ENCODE data around the gene CDH13. TPM values are rescaled to one million over a fixed set of nuclear protein-coding genes. Genes with fewer than 3 reads are reported as not detected.
A peak's percentile ranks its signal among the peaks of the same experiment; 100 is the strongest.

The CDH13 gene
- total RNA-seq, 1 experiment from 2014 or later = 62.5 TPM

DNA sequence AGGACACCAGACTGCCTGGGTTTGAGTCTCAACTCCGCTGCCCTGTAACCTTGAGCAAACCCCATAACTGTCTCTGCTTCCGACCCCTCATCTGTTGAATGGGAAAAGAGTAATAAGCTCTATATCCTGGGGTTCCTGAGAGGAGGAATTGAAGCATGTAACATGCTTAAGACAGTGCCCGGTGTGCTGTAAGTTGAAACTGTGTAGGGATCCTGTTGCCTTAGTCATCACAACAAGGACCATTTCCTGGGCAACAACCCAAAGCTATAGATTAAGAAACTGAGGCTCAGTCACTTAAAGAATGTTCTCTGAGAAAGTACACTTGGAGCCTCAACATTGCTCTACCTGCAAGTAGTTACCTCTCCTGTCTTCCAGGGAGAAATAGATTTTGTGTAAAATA is 23.0 kb downstream of the CDH13 start:
- Histone ChIP-seq H3K27me3 (replicated peaks) (no peaks in the 10 kb centered on the region), H3K4me1 (replicated peaks) (peaks cover 46% of the 10 kb centered on the region), H3K36me3 (no peaks in the 10 kb centered on the region), H3K27ac (no peak overlapping the region), H3K4me3 (no peak overlapping the region), H3K9me3 (replicated peaks) (no peaks in the 10 kb centered on the region)
- no peak for DNase-seq (ENCODE audit: low read depth in 1 of 2, low spot score in 2 of 2)

DNA sequence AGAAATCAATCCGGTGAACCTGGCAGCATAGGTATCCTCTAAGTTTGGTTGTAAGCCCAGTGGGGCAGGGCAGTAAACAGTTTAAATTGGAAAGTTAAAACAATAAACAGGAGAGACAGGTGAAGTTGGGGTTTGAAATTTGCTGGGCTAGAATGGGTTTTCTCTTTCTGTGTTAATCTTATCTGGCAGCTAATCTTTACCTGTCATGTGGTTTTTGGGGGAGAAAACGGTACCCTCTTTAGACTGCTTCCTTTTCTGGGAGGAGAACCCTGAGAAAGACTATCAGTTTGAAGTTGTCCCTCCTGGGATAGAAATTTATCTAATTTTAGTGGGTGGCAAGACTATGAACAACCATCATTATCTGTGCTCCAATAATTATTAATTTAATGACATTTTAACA is 24.0 kb downstream of the CDH13 start:
- no peak overlapping the region for H3K27ac ChIP-seq
- DNase-seq (ENCODE audit: low read depth in 1 of 2, low spot score in 2 of 2) = no peak
- no peaks in the 10 kb centered on the region for H3K27me3 ChIP-seq (replicated peaks)

DNA sequence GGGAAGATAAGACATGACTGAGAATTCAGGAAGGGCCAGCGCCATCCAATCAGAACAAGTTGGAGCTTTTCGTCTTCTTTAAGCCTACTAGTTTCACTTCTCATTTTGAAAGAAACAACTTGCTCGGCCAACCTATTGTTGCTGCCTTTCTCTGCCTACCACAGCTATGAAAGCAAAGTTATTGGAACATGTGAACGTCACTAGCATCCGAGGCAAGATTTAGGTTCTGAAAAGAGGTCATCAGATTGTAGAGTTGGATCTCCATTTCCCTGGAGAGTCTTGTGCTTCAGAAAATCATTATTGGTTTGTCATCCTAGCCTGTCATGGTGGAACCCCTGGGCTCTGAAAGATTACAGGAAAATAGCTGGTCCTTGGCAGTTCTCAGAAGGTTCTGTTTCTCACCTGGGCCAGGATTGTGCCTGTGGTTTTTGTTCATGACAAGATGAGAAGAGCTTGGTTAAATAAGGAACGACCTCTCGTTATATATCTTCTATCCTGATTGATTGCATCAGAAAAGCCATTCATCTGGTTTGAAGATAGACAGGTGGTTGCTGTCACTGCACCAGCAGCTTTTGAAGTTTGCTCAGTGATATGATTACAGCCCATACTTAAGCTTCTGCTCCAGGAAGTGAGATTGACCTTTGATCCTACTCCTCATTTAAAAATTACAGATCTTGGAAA is 25.3 kb downstream of the CDH13 start:
- no peak overlapping the region for H3K4me3 ChIP-seq
- H3K36me3 ChIP-seq = no peaks in the 10 kb centered on the region
- no peaks in the 10 kb centered on the region for H3K27me3 ChIP-seq (replicated peaks)
- DNase-seq (ENCODE audit: low read depth in 1 of 2, low spot score in 2 of 2) = peak in 1 of 2 experiments; percentile 43
- peaks cover 54% of the 10 kb centered on the region for H3K4me1 ChIP-seq (replicated peaks)
- H3K27ac ChIP-seq = peak overlapping the region; percentile 98
- H3K9me3 ChIP-seq (replicated peaks) = no peaks in the 10 kb centered on the region

More for the DNA sequence above, 24.0 kb downstream of the CDH13 start:
- no peak overlapping the region for H3K4me3 ChIP-seq
- H3K4me1 ChIP-seq (replicated peaks) = peaks cover 53% of the 10 kb centered on the region
- no peaks in the 10 kb centered on the region for H3K36me3 ChIP-seq
- H3K9me3 ChIP-seq (replicated peaks) = no peaks in the 10 kb centered on the region

DNA sequence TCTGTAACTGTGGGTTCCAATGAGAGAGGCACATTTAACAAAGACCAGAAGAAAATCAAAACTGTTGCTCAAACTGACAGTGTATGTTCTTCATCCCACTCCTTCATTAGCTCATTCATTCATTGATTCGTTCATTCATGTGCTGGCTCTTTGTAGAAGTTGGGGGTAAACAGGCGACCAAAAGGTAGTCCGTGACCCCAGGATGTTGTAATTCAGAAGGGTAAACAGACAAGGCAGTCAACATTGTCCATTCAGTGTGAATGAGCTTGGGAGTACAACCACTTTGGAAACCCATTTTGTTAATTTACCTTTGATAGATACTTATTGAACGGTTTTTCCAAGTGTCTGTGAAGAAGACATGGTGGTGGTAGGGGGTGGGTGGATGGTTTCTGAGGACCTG is 26.1 kb downstream of the CDH13 start:
- no peaks in the 10 kb centered on the region for H3K36me3 ChIP-seq
- H3K9me3 ChIP-seq (replicated peaks) = no peaks in the 10 kb centered on the region
- H3K4me1 ChIP-seq (replicated peaks) = peaks cover 57% of the 10 kb centered on the region
- DNase-seq (ENCODE audit: low read depth in 1 of 2, low spot score in 2 of 2) = no peak
- H3K27me3 ChIP-seq (replicated peaks) = no peaks in the 10 kb centered on the region
- no peak overlapping the region for H3K4me3 ChIP-seq
- peak overlapping the region; percentile 98 for H3K27ac ChIP-seq

DNA sequence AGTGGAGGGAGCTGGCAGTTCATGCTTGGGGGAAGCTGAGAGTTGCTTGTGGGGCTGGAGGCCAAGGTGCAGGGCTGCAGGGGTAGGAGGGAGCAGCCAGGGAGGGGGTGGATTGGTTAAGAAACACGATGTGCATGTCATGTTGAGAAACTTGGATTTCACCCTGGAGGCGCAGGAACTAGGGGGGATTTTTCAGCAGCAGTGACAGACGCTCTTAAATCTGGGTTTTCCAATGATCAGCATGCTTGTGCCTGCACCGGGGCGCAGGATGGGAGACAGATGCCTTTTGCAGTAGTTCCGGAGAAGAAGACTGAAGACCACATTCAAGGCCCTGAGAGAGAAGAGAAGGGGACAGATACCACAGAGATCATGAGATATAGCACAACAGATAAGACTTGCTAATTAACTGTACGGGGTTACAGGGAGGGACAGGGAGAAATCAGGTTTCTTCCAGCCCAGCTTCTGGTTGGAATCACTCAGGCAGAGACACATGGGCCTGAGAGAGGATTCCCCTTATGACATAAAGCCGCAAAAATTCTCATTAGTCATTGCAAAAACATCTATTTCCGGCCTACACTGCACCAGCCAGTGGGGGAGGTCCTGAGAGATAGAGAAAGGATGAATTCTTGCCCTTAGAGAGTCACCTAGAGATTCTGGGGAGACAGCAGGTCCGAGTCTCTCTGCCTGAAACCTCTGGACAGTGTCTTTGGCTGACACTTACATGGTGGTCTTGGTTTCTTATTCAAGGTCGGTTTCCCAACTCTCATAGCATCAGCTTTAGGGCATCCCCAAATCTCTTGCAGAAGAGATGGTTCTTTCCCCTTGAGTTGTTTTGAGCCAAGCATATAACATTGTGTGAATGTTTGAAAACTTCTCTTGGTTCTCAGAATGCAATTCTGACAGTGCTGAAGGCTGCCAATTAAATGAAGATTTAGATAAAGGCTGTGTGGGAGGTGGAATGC is 27.1 kb downstream of the CDH13 start:
- Histone ChIP-seq H3K4me1 (replicated peaks) (peaks cover 57% of the 10 kb centered on the region), H3K27ac (peak overlapping the region; percentile 98), H3K9me3 (replicated peaks) (no peaks in the 10 kb centered on the region), H3K36me3 (no peaks in the 10 kb centered on the region), H3K4me3 (peak overlapping the region; percentile 8; the same call in 1 of the 2 replicates), H3K27me3 (replicated peaks) (no peaks in the 10 kb centered on the region)
- peak; percentile 88 to 99 for DNase-seq (ENCODE audit: low read depth in 1 of 2, low spot score in 2 of 2)

DNA sequence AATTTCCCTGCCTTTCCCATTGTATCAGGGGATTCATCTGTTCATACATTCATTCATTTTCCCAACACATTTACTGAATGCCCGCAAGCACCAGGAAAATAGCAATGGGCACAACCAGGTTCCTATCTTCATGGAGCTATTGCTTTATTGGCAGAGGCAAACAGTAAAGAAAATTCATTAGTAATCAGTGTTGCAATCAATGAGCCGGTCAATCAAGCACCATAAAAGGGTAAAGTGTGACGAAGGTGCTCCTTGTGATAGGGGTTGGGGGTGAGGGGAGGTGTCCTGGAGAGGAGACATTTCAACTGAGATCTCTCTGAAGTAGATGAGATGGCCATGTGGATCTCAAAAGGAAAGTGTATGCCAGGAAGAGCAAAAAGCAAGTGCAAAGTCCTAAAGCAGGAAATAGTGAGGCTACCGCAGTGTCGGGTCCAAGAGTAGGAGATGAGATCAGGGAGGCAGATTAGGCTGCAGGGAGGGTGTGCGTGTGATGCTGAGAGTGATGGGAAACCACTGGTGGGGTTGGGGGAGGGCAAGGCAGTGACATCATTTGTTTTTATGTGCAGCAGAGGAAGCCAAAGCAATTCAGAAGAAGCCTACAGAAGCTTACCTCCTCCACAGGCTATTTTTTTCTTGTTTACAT is 28.4 kb downstream of the CDH13 start:
- Histone ChIP-seq H3K4me1 (replicated peaks) (peaks cover 62% of the 10 kb centered on the region), H3K27ac (peak overlapping the region; percentile 98), H3K4me3 (no peak overlapping the region), H3K9me3 (replicated peaks) (no peaks in the 10 kb centered on the region), H3K36me3 (no peaks in the 10 kb centered on the region), H3K27me3 (replicated peaks) (no peaks in the 10 kb centered on the region)
- DNase-seq (ENCODE audit: low read depth in 1 of 2, low spot score in 2 of 2) = peak; percentile 92

DNA sequence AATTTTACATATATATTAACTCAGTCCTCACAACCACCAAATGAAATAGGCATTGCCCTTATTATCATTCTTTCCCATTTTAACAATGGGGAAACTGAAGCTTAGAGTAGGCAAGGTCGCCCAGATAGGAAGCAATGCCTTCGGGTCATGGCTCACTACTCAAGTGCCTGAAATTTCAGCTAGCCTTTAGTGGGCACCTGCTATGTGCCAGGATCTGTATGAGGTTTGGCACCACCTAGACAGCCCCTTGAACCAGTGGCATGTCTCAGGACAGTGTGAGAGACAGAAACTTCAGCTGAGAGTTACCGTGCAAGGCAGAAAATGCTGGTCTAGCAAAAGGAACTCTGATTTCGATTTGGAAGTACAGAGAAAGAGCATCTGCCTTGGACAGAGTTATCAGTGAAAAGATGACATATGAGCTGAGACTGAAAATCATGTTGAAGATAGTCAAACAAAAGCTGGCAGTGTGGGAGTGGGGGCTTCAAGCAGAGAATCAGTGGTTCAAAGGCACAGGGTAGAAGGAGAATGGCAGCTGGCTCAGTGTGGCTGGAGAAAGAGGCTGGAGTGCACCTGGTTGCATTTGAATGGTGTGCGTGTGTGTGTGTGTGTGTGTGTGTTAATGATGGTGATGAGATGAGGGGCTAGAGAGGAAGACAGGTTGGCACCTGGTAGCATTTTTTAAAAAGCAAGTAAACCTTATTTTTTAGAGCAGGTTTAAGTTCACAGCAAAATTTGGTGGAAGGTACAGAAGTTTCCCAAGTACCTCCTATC is 29.1 kb downstream of the CDH13 start:
- Histone ChIP-seq H3K9me3 (replicated peaks) (no peaks in the 10 kb centered on the region), H3K27ac (peak overlapping the region; percentile 98), H3K4me1 (replicated peaks) (peaks cover 64% of the 10 kb centered on the region), H3K4me3 (no peak overlapping the region), H3K36me3 (no peaks in the 10 kb centered on the region), H3K27me3 (replicated peaks) (no peaks in the 10 kb centered on the region)
- DNase-seq (ENCODE audit: low read depth in 1 of 2, low spot score in 2 of 2) = no peak

DNA sequence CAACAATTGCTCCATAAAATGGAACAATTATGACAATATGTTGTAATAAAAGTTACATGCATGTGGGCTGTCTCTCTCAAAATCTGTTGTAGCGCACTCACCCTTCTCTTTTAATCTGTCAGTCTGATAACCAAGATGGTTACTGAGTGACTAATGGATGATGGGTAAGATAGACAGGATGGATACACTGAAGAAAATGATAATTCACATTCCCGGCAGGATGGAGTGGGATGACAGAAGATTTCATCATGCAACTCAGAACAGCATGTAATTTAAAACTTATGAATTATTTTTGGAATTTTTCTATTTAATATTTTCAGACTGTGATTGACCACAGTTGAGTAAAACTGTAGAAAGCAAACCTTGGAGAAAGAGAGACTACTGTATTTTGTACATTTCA is 30.5 kb downstream of the CDH13 start:
- no peaks in the 10 kb centered on the region for H3K27me3 ChIP-seq (replicated peaks)
- no peak for DNase-seq (ENCODE audit: low read depth in 1 of 2, low spot score in 2 of 2)
- no peak overlapping the region for H3K27ac ChIP-seq
- no peaks in the 10 kb centered on the region for H3K36me3 ChIP-seq
- H3K4me3 ChIP-seq = no peak overlapping the region
- H3K9me3 ChIP-seq (replicated peaks) = no peaks in the 10 kb centered on the region
- H3K4me1 ChIP-seq (replicated peaks) = peaks cover 55% of the 10 kb centered on the region

DNA sequence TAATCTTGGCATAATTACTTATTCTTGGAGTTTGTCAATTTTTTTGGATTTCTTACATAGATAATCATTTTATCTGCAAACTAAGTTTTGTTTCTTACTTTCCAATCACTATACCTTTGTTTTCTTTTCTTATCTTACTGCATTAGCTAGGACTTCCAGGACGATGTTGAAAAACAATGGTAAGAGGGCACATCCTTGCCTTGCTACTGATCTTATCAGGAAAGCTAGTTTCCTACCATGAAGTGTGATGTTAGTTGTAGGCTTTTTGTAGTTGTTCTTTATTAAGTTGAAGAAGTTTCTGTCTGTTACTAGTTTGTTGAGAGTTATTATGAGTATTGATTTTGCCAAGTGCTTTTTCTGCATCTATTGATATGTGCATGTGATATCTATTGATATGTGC is 31.0 kb downstream of the CDH13 start:
- Histone ChIP-seq H3K4me1 (replicated peaks) (peaks cover 49% of the 10 kb centered on the region), H3K36me3 (no peaks in the 10 kb centered on the region), H3K27ac (no peak overlapping the region), H3K4me3 (no peak overlapping the region), H3K9me3 (replicated peaks) (no peaks in the 10 kb centered on the region), H3K27me3 (replicated peaks) (no peaks in the 10 kb centered on the region)
- DNase-seq (ENCODE audit: low read depth in 1 of 2, low spot score in 2 of 2) = no peak

DNA sequence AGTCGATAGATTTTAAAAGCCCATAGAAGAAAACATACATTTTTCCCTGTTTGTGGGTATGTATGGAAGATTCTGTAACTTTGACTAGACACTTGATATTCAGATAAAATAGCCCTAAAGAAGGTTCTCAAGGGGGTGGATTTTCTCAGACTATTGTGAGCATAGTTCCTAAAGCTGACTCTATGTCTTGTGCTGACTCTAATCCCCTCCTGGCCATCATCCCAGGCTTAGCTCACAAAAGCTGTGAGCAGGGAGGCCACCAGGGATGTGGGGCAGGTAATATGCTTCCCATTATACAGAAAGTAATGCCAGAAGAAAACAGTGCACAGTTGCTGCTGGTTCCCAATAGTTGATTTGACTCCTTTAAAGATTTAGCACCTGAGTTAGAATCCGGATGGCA is 32.0 kb downstream of the CDH13 start:
- Histone ChIP-seq H3K4me3 (no peak overlapping the region), H3K27me3 (replicated peaks) (no peaks in the 10 kb centered on the region), H3K4me1 (replicated peaks) (peaks cover 39% of the 10 kb centered on the region), H3K27ac (no peak overlapping the region), H3K36me3 (no peaks in the 10 kb centered on the region), H3K9me3 (replicated peaks) (no peaks in the 10 kb centered on the region)
- no peak for DNase-seq (ENCODE audit: low read depth in 1 of 2, low spot score in 2 of 2)

DNA sequence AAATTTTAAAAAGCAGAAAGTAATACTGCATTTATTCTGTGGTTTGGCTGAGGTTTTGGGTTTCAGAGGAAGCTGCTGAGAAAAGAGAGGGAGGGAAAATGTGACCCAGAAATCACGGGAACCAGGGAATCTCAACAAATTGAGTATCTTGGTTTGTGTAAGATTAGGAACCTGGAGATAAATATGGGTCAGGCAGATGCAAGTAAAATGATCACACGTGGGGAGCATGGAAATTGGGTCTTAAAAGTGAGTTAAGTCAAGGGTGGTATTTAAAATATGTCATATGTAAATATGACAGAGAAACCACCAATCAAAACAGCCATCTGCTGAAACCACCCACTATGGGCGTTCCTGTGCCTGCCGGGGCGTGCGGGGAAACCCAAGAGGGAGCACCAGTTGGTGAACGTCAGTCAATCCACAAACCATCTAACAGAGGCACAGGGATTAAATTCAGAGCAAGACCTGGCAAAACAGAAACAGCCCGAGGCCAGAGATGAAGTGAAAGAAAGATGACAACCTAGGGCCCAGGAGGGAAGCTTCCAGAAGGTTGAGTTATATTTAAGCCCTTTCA is 33.4 kb downstream of the CDH13 start:
- H3K9me3 ChIP-seq (replicated peaks) = no peaks in the 10 kb centered on the region; the same call in 1 of the 2 replicates
- no peak overlapping the region for H3K27ac ChIP-seq
- H3K4me3 ChIP-seq = no peak overlapping the region
- H3K36me3 ChIP-seq = no peaks in the 10 kb centered on the region
- peak in 1 of 2 experiments; percentile 19 for DNase-seq (ENCODE audit: low read depth in 1 of 2, low spot score in 2 of 2)
- peaks cover 26% of the 10 kb centered on the region for H3K4me1 ChIP-seq (replicated peaks)
- H3K27me3 ChIP-seq (replicated peaks) = no peaks in the 10 kb centered on the region

DNA sequence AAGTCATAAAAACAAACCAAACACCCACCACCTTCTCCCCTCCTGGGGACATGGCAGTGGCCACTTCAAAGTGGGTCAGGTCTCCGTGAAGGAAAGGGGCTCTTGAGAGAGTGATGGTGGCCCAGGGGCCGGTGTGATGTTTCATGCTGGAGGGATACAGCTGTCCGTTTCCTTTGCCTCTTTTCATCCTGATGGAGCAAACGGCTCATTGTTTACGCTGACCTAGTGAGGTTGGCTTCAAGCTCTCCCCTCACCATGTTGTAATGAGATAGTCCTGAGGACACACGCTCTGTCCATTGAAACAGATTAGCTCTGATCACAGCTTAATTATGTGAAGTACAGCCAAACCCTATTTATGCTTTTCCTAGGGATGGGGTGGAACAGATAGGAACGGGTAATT is 34.2 kb downstream of the CDH13 start:
- no peaks in the 10 kb centered on the region for H3K36me3 ChIP-seq
- peaks cover 18% of the 10 kb centered on the region for H3K4me1 ChIP-seq (replicated peaks)
- no peak overlapping the region for H3K4me3 ChIP-seq
- no peak overlapping the region for H3K27ac ChIP-seq
- DNase-seq (ENCODE audit: low read depth in 1 of 2, low spot score in 2 of 2) = no peak
- no peaks in the 10 kb centered on the region for H3K27me3 ChIP-seq (replicated peaks)
- no peaks in the 10 kb centered on the region; the same call in 1 of the 2 replicates for H3K9me3 ChIP-seq (replicated peaks)

DNA sequence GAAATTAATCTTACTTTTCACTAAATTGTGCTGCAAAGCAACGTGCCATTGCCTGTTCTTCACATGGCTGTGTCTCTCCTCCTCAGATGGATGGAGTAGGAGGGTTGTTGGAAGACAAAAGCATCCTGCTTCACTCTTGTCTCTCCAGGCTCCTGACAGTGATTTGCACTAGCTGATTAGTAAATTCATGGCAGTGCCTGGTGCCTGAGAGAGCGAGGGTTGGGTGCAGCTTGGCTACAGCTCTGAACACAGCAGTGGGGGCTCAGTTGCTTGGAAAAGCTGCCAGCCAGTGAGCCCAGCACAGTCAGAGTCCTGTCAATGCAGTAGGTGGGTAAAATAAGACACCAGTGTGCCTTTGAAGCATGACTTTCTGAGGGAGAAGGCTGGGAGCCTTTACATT is 37.4 kb downstream of the CDH13 start:
- Histone ChIP-seq H3K4me1 (replicated peaks) (peaks cover 7% of the 10 kb centered on the region), H3K27me3 (replicated peaks) (no peaks in the 10 kb centered on the region), H3K27ac (no peak overlapping the region), H3K4me3 (no peak overlapping the region), H3K36me3 (peaks cover 6% of the 10 kb centered on the region; the same call in 1 of the 2 replicates), H3K9me3 (replicated peaks) (no peaks in the 10 kb centered on the region; the same call in 1 of the 2 replicates)
- DNase-seq (ENCODE audit: low read depth in 1 of 2, low spot score in 2 of 2) = no peak

Measured in SJSA1 (cell line).